ENCODE data around the gene DUSP7.

The DUSP7 gene

DNA sequence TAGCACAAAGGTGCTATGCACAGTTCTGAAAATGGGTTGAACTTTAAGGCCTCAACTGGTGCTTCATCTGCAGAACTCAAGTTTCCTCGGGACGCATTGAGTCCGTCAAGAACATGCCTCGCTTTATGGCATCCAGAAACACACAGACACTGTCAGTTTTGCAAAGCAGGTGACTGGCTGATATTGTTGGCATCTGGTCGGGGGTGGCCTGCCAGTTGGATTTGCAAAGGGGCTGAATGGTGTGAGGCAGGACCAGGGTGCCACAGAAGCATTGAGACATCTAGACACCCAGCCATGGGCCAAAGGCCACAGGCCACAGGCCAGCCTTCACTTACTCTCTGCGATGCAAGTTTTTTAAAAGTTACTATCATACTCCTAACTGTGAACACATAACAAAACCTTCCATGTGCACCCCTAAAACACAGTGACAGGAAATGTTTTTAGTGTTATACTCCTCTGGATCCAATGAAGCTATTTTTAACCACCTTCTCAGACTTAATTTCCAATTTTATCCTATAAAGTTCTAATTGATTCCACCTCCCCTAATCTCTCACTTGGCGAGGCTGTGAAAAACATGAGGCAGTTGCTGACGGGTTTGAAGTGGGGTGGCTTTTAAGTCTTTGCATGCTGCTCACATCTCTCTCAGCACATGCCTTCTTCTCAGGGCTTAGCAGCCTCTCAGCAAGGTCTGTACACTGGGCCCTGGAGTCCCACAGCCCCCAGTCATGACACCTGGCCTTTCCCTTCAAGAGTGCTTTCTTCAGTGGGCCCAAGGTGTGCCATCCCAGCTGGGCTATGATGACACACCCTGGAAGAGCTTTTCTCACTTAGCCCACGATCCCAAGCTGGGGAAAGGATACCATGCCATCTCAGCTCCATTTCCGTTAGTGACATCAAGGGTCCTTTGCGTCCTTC, 38.5 kb upstream of the DUSP7 start:
- DNase-seq (ENCODE audit: low read depth) = no peak
- H3K4me3 ChIP-seq (ENCODE audit: low read depth, low read length) = no peak overlapping the region
- TF ChIP-seq CTCF (conservative IDR thresholded peaks at IDR 0.05; ENCODE audit: low read depth, low read length) = no peak

GRCh38 chr3:52093756-52094545, 37.6 kb upstream of the DUSP7 start:
- no peak overlapping the region for H3K4me3 ChIP-seq (ENCODE audit: low read depth, low read length)
- peak; percentile 80 for DNase-seq (ENCODE audit: low read depth)
- TF ChIP-seq CTCF (conservative IDR thresholded peaks at IDR 0.05; ENCODE audit: low read depth, low read length) = no peak

DNA sequence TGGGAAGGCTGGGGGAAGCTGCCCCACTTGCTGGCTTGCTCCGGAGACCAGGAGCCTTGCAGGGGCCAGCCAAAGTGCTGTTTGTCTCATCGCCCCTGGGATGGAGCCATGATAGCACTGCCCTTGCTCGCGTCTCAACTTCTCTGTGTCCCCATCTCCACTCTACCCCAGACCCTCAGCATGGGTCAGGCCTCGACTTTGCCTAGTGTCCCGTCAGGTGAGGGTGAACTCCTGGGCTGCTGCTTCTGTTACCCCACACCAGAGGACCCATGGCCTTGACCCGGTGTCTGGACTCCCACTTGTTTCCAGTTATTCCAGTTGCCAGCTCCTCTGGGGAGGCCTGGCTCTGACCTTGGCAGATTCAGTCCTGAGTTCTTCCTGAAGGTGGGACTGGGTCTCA, 36.5 kb upstream of the DUSP7 start:
- TF ChIP-seq CTCF (conservative IDR thresholded peaks at IDR 0.05; ENCODE audit: low read depth, low read length) = no peak
- no peak overlapping the region for H3K4me3 ChIP-seq (ENCODE audit: low read depth, low read length)
- DNase-seq (ENCODE audit: low read depth) = no peak

GRCh38 chr3:52092271-52092660, 35.9 kb upstream of the DUSP7 start:
- no peak for TF ChIP-seq CTCF (conservative IDR thresholded peaks at IDR 0.05; ENCODE audit: low read depth, low read length)
- H3K4me3 ChIP-seq (ENCODE audit: low read depth, low read length) = no peak overlapping the region
- no peak for DNase-seq (ENCODE audit: low read depth)

DNA sequence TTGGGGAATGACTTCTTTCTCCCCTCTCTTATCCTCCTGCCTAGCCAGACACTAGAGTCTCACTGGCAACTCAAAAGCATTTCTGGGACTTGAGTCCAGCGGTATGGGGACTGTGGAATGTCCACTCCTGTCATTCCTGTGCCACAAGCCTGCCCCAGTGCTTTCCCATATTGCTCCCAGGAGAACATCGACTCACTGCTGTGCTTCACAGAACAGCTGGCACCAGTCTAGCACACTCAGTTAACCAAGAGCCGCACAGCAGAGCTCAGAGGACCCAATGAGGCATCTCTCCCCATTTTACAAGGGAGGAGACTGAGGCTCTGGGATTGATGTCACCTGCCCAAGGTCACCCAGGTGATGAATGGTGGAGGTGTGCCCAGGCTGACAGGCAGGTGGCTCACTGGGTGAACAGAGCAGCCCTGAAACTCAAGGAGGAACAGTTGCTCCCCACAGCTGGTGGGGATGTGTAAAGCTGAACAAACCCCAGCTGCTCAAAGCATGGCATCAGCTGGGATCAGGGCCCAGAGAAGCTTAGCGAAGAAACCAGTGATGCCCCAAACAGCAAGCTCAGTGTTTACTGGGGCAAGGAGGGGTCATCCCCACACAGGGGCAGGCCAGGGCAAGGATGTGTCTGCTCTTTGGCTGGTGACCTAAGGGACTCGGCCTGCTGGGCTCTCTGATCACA, 35.4 kb upstream of the DUSP7 start:
- no peak for TF ChIP-seq CTCF (conservative IDR thresholded peaks at IDR 0.05; ENCODE audit: low read depth, low read length)
- DNase-seq (ENCODE audit: low read depth) = no peak
- H3K4me3 ChIP-seq (ENCODE audit: low read depth, low read length) = no peak overlapping the region

DNA sequence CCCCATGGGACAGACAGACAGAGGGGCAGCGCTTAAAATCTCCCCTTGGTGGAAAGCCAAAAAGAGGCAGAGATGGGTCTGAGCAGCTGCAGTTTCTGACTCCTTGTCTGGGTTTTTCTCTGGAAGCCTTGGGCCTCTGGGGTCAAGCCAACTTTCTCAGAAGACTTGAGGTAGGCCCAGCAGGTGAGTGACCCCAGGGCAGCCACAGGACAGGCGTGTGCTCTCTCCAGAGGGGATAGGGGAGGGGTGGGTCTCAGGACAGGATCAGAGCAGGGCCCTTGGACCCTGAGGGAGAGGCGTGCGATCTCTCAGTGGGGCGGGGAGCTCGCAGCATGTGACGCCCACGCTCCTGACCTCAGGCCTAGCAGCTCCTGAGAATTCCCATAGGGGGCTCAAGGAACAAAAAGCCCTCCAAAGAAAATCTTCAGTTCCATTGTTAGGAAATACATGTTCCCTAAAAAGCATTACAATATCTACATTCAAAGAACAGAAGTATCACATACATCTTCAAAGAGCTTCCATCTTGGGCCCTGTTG, 34.6 kb upstream of the DUSP7 start:
- no peak overlapping the region for H3K4me3 ChIP-seq (ENCODE audit: low read depth, low read length)
- peak; percentile 14 for TF ChIP-seq CTCF (conservative IDR thresholded peaks at IDR 0.05; ENCODE audit: low read depth, low read length)
- peak; percentile 47 for DNase-seq (ENCODE audit: low read depth)
